HepG2 (cell line): ENCODE measurements around the gene NOTCH4. TPM values are rescaled to one million over a fixed set of nuclear protein-coding genes. Genes with fewer than 3 reads are reported as not detected.
A peak's percentile ranks its signal among the peaks of the same experiment; 100 is the strongest.

ENCODE experiments used
- ATRX ChIP-seq: sonication (generic); formaldehyde crosslinking; IDR thresholded peaks from 2 replicates; pipeline ENCODE4 v1.4.0; 2020; ENCODE audit warnings: missing genetic modification reagents, borderline replicate concordance
- HES4 ChIP-seq: sonication (generic); formaldehyde crosslinking; IDR thresholded peaks from 2 replicates; pipeline ENCODE4 v1.9.0; 2021; ENCODE audit warnings: mild to moderate bottlenecking, missing genetic modification reagents, borderline replicate concordance
- JARID2 ChIP-seq: sonication (generic); formaldehyde crosslinking; IDR thresholded peaks from 2 replicates; pipeline ENCODE4 v1.8.1; 2023; ENCODE audit warnings: missing genetic modification reagents, inconsistent platforms; ENCODE audit not compliant: insufficient replicate concordance
- KIAA2018 ChIP-seq: sonication (generic); formaldehyde crosslinking; IDR thresholded peaks from 2 replicates; pipeline ENCODE4 v1.5.0; 2020; ENCODE audit warnings: mild to moderate bottlenecking, missing genetic modification reagents, borderline replicate concordance
- PRDM10 ChIP-seq: sonication (generic); formaldehyde crosslinking; IDR thresholded peaks from 2 replicates; pipeline ENCODE4 v1.4.0; 2020; ENCODE audit warnings: low read depth, missing genetic modification reagents
- RFXAP ChIP-seq: sonication (generic); formaldehyde crosslinking; IDR thresholded peaks from 2 replicates; pipeline ENCODE4 v1.4.0; 2020; ENCODE audit warnings: missing genetic modification reagents, borderline replicate concordance
- SP4 ChIP-seq: sonication (generic); formaldehyde crosslinking; IDR thresholded peaks from 2 replicates; pipeline ENCODE4 v1.8.1; 2023; ENCODE audit warnings: mild to moderate bottlenecking, missing genetic modification reagents
- ZBED4 ChIP-seq: sonication (generic); formaldehyde crosslinking; IDR thresholded peaks from 2 replicates; pipeline ENCODE4 v1.4.0; 2020; ENCODE audit warnings: missing genetic modification reagents, borderline replicate concordance
- ZNF547 ChIP-seq: sonication (generic); formaldehyde crosslinking; IDR thresholded peaks from 2 replicates; pipeline ENCODE4 v1.5.1; 2020; ENCODE audit warnings: mild to moderate bottlenecking, missing genetic modification reagents
- ZNF678 ChIP-seq: sonication (generic); formaldehyde crosslinking; IDR thresholded peaks from 2 replicates; pipeline ENCODE4 v1.4.0; 2020; ENCODE audit warnings: mild to moderate bottlenecking, missing genetic modification reagents
- ZNF747 ChIP-seq: sonication (generic); formaldehyde crosslinking; IDR thresholded peaks from 2 replicates; pipeline ENCODE4 v1.8.1; 2023; ENCODE audit warnings: missing genetic modification reagents, mild to moderate bottlenecking, borderline replicate concordance
- polyA plus RNA-seq, 8 experiments: library from polyadenylated mRNA; depleted of rRNA in 3 of 8; stranded (reverse) in 7 of 8; unstranded in 1 of 8; fragments of >200 nt; fragmentation: Illumina TruSeq in 4 of 8; extraction: Trizol in 4 of 8; gene quantifications; 2 replicates each; pipeline versions ENCODE4 v1.2.1 to v1.2.3, GENCODE V29; 2011 to 2016; ENCODE audit warnings: low read depth in 4 of 8, missing spikeins in 1 of 8, mixed read lengths in 1 of 8; ENCODE audit not compliant: insufficient read depth in 1 of 8
- total RNA-seq, 5 experiments: library from RNA; depleted of rRNA; stranded (reverse); fragments of >200 nt; fragmentation: Illumina TruSeq; extraction: Trizol; gene quantifications; 2 replicates each; pipeline ENCODE4 v1.2.3, GENCODE V29; 2016; ENCODE audit warnings: low read depth in 1 of 5

NOTCH4 gene
- total and polyA plus RNA-seq, 2 of the 13 experiments (the other 11 are each of a cell fraction or from before 2014, with no cell fraction given): 0.51 to 0.83 TPM

GRCh38 chr6:32195902-32196681 lies 27.8 kb downstream of the NOTCH4 start (continued):
- no peak for TF ChIP-seq JARID2 (CRISPR knock-in tag)
- TF ChIP-seq PRDM10 (CRISPR knock-in tag): 0 out of 2 replicates have a peak, but pooled peaks have one; percentile 19
- peak; percentile 94 for TF ChIP-seq ZNF547
- TF ChIP-seq ZBED4 (CRISPR knock-in tag): peak; percentile 82; the same call in 1 of the 2 replicates
- TF ChIP-seq ZNF747 (CRISPR knock-in tag): no peak
- TF ChIP-seq RFXAP (CRISPR knock-in tag): no peak; the same call in 1 of the 2 replicates
- TF ChIP-seq ATRX: no peak
- TF ChIP-seq ZNF678 (CRISPR knock-in tag): peak; percentile 46; the same call in 1 of the 2 replicates
- 0 out of 2 replicates have a peak, but pooled peaks have one; percentile 49 for TF ChIP-seq HES4 (CRISPR knock-in tag)
- TF ChIP-seq KIAA2018 (CRISPR knock-in tag): peak; percentile 93; the same call in 1 of the 2 replicates
- peak; percentile 11; the same call in 1 of the 2 replicates for TF ChIP-seq SP4 (CRISPR knock-in tag)
